Loucy (cell line): ENCODE results near the gene NUDT1.

ENCODE experiments used
- EZH2phosphoT487 ChIP-seq: fragments of 200-600 bp; IDR thresholded peaks from 2 replicates; pipeline ENCODE4 v1.6.1; 2018; ENCODE audit warnings: antibody characterized with exemption, mild to moderate bottlenecking, moderate library complexity, borderline replicate concordance
- TF ChIP-seq, protein P1 (sequence below): fragments of 200-600 bp; sonication (generic); conservative IDR thresholded peaks from 2 replicates; pipeline ENCODE4 v1.5.1; 2014; ENCODE audit warnings: mild to moderate bottlenecking, antibody characterized with exemption, low read length

DNA sequence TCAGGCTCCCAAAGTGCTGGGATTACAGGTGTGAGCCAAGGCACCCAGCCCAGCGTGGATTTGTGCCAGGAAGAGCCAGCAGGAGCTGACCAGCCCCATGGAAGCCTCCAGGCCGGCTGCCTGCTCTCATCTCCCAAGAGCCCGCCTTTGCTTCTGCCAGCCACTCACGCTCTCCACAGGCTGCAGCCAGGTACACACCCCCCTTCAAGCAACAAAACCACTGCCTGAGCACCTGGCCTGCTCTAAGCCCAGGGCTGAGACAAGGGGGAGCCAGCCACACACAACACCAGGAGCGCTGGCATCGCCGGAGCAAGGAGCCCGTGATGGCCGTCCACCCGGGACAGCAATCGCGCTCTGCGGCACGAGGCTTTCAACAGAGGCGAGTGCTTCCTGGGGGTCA, 43.8 kb upstream of the NUDT1 start:
- TF ChIP-seq, protein P1, sequence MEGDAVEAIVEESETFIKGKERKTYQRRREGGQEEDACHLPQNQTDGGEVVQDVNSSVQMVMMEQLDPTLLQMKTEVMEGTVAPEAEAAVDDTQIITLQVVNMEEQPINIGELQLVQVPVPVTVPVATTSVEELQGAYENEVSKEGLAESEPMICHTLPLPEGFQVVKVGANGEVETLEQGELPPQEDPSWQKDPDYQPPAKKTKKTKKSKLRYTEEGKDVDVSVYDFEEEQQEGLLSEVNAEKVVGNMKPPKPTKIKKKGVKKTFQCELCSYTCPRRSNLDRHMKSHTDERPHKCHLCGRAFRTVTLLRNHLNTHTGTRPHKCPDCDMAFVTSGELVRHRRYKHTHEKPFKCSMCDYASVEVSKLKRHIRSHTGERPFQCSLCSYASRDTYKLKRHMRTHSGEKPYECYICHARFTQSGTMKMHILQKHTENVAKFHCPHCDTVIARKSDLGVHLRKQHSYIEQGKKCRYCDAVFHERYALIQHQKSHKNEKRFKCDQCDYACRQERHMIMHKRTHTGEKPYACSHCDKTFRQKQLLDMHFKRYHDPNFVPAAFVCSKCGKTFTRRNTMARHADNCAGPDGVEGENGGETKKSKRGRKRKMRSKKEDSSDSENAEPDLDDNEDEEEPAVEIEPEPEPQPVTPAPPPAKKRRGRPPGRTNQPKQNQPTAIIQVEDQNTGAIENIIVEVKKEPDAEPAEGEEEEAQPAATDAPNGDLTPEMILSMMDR = no peak
- no peak for TF ChIP-seq EZH2phosphoT487
